GM13976 (cell line): ENCODE data around the gene MGLL.

ENCODE experiments used
- DNase-seq: peaks from one replicate; pipeline ENCODE4 v3.0.0; 2012; ENCODE audit warnings: low spot score
- in situ Hi-C: fragments of 300-500 bp; cut with MboI; formaldehyde crosslinking; loops from one replicate; pipeline ENCODE4 v1.12.0; 2022; ENCODE audit warnings: low sequenced_read_pairs, mixed read lengths, inconsistent platforms; ENCODE audit not compliant: unreplicated experiment
- TF ChIP-seq, protein P1 (sequence below): IDR thresholded peaks from 2 replicates; pipeline ENCODE4 v1.5.1; 2012; ENCODE audit warnings: borderline replicate concordance, mild to moderate bottlenecking; ENCODE audit not compliant: insufficient read depth; ENCODE audit errors: extremely low read depth, missing control alignments, control extremely low read depth

The MGLL gene

DNA sequence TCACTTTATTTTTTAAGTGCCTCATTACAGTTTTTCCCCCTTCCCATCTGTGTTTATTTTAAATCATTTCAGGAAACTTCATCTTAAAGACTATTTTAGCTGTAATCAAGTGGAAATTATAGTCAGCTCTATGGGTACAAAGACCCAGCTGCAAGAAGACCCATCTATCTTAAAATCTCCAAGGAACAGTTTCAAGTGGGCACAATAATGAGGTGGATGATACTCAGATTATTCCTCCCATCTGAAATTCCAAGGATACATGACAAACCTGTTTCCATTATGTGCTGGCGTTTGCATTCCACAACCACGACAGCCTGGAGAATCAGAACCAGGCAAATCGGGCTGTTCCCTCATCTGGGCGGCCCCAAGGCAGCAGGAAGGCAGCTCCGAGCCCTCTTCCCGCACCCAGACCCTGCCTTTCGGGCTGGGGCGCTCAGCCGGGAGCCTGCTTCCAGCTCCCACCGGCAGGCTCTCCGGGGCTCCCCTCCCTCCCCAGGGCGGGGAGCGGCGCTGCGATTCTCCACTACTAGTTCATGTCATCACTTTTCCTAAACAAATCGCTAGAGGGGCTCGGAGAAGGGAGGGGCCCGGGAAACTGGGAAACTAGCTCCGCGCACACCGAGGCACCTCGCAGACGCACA is at the start of gene MGLL:
Gene MGLL (minus strand): TSS at position 475 of the 641 bp plus-strand sequence. CDS start 197 bp downstream, at position 278.
- DNase-seq: no peak
- TF ChIP-seq, protein P1, sequence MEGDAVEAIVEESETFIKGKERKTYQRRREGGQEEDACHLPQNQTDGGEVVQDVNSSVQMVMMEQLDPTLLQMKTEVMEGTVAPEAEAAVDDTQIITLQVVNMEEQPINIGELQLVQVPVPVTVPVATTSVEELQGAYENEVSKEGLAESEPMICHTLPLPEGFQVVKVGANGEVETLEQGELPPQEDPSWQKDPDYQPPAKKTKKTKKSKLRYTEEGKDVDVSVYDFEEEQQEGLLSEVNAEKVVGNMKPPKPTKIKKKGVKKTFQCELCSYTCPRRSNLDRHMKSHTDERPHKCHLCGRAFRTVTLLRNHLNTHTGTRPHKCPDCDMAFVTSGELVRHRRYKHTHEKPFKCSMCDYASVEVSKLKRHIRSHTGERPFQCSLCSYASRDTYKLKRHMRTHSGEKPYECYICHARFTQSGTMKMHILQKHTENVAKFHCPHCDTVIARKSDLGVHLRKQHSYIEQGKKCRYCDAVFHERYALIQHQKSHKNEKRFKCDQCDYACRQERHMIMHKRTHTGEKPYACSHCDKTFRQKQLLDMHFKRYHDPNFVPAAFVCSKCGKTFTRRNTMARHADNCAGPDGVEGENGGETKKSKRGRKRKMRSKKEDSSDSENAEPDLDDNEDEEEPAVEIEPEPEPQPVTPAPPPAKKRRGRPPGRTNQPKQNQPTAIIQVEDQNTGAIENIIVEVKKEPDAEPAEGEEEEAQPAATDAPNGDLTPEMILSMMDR: no peak
- in situ Hi-C loops: no loop called here

DNA sequence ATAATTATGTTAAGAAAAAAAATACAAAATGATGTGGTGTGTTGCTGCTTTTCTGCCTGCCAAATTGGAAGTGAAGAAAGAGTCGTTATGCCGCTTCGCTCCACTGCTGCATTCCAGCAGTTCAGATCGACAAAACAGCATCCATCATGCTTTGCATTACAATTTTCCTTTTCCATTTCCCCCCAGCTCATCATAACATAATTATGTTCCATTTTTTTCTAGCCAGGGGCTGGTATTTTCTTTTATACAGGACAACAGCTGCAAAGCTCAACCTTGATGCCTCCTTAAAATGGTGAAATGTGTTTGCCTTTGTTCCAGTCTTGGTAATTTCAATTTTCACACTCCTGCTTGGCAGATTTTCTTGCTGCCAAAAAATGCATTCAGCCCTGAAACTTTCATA is 47.8 kb upstream of the MGLL start:
- TF ChIP-seq, protein P1: no peak
- in situ Hi-C loops: no loop called here
- no peak for DNase-seq

DNA sequence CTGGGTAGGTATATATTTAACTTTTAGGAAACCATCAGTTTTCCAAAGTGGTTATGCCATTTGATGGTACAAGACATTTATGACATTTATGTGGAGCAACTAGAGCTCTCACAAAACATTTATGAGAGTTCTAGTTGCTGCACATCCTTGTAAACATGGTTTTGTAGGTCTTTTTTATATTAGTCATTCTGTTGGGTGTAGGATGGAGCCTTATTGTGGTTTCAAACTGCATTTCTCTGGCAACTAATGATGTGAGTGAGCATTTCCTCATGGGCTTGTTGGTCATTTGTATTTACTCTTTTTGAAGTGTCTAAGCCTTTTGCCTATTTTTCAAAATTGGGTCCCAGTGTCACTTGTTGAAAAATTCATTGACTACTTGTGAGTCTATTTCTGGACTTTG is 45.7 kb upstream of the MGLL start:
- in situ Hi-C loops: no loop called here
- TF ChIP-seq, protein P1: no peak
- no peak for DNase-seq

DNA sequence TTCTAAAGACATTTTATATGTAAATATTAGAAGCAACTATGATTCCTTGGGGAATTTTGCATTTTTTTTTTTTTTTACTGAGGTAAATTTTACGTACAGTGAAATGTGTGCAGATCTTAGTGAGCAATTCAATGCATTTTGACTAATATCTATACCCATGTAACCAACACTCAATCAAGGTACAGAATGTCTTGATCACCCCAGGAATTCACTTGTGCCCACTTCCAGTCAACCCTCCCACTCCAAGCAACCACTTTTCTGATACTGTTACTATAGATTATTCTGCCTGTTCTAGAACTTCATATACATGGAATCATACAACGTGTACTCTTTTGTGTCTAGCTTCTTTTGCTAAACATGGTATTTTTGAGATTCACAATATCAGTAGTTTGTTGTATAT is 45.1 kb upstream of the MGLL start:
- TF ChIP-seq, protein P1: no peak
- no peak for DNase-seq
- in situ Hi-C loops: no loop called here

DNA sequence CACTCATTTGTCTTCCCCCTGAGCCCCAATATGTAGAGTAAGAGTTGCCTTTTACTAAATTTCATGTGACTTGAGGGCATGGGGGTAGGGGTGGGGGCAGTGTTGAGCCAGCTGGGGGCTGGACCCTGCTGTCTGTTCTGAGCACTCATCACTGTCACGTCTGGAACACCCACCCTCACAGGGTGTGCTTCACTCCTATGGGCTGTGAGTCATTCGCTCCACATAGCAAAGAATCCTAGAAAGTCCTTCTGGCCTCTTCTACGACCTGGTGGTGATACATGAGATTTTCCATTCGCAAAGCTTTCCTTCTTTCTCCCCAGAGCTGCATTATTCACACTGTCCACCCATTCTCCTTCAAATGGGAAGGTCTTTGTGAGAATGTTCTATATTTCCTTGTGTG is 43.6 kb upstream of the MGLL start:
- TF ChIP-seq, protein P1: no peak
- DNase-seq: no peak
- in situ Hi-C loops: no loop called here

DNA sequence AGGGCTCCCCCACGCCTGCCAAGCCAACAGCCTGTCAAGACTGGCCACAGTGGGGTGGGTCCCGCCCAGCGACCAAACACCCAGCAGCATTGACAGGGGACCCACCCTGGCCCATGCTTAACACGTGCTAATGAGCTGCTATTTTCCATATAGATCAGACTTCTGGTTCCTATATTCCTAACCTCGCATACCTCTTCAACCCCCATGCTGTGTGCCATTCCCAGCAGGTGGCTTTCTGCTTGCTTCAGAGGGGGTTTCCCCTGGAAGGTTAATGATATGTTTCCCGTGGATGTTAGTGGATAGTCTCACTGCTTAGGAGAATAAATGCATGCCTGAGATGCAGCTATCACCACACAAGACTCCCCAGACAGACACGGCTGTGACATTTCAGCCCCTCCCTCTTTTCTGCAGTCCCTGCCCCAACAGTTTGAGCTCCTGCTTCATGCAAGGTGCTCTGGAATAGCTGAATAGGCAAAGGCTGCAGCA is 37.9 kb upstream of the MGLL start:
- no peak for DNase-seq

More for the DNA sequence above, 37.9 kb upstream of the MGLL start:
- TF ChIP-seq, protein P1: no peak
- in situ Hi-C loops: no loop called here
